NK-92 (cell line): ENCODE measurements around the gene PKIB.

Experiments
- DNase-seq: peaks from one replicate; lab custom pipeline; 2025; ENCODE audit not compliant: unreplicated experiment; lab: John Stamatoyannopoulos, UW

The PKIB gene

GRCh38 chr6:122665929-122666328, 55.7 kb downstream of the PKIB start:
- no peak for DNase-seq

GRCh38 chr6:122666418-122666817, 56.2 kb downstream of the PKIB start:
- DNase-seq: no peak

GRCh38 chr6:122669418-122669817, 59.2 kb downstream of the PKIB start:
- DNase-seq: no peak

- DNase-seq: no peak
Observed at GRCh38 chr6:122669868-122670267, 59.7 kb downstream of the PKIB start.

GRCh38 chr6:122671251-122671650, 61.0 kb downstream of the PKIB start:
- no peak for DNase-seq

- no peak for DNase-seq
Observed at GRCh38 chr6:122673343-122673961, 63.2 kb downstream of the PKIB start.

- no peak for DNase-seq
Observed at GRCh38 chr6:122676146-122676545, 65.9 kb downstream of the PKIB start.

- no peak for DNase-seq
Observed at GRCh38 chr6:122676688-122677087, 66.5 kb downstream of the PKIB start.

- no peak for DNase-seq
Observed at GRCh38 chr6:122677406-122677805, 67.2 kb downstream of the PKIB start.

- DNase-seq: no peak
Observed at GRCh38 chr6:122678841-122679240, 68.6 kb downstream of the PKIB start.

GRCh38 chr6:122681705-122682104, 71.5 kb downstream of the PKIB start:
- no peak for DNase-seq

GRCh38 chr6:122683989-122684651, 73.9 kb downstream of the PKIB start:
- DNase-seq: no peak

- DNase-seq: no peak
Observed at GRCh38 chr6:122692175-122692598, 82.0 kb downstream of the PKIB start.

GRCh38 chr6:122692807-122693580, 82.8 kb downstream of the PKIB start:
- no peak for DNase-seq

GRCh38 chr6:122694075-122694474, 83.9 kb downstream of the PKIB start:
- DNase-seq: no peak

- DNase-seq: no peak
Observed at GRCh38 chr6:122694602-122695001, 84.4 kb downstream of the PKIB start.

GRCh38 chr6:122695188-122695587, 85.0 kb downstream of the PKIB start:
- DNase-seq: no peak

GRCh38 chr6:122696079-122696478, 85.9 kb downstream of the PKIB start:
- no peak for DNase-seq

- no peak for DNase-seq
Observed at GRCh38 chr6:122696853-122697252, 86.6 kb downstream of the PKIB start.

- no peak for DNase-seq
Observed at GRCh38 chr6:122697458-122697857, 87.3 kb downstream of the PKIB start.

- DNase-seq: no peak
Observed at GRCh38 chr6:122701666-122702065, 91.5 kb downstream of the PKIB start.

GRCh38 chr6:122702841-122703240, 92.6 kb downstream of the PKIB start:
- no peak for DNase-seq
